SU-DHL-6 (cell line): ENCODE measurements around the gene TPK1.

Experiments
- EZH2phosphoT487 ChIP-seq: fragments of 200-600 bp; sonication (generic), shearing (Covaris generic); conservative IDR thresholded peaks from 2 replicates; pipeline ENCODE4 v1.6.1; 2018; ENCODE audit warnings: mild to moderate bottlenecking, antibody characterized with exemption, low read length, moderate library complexity, mixed read lengths
- TF ChIP-seq, protein P1 (sequence below): fragments of 200-600 bp; sonication (generic); IDR thresholded peaks from one replicate; pipeline ENCODE4 v1.5.1; 2017; ENCODE audit warnings: antibody characterized with exemption, mild to moderate bottlenecking, low read length, moderate library complexity; ENCODE audit not compliant: insufficient read depth, poor library complexity, severe bottlenecking

GRCh38 chr7:144508702-144509101 is 327.2 kb downstream of the TPK1 start:
- TF ChIP-seq, protein P1, sequence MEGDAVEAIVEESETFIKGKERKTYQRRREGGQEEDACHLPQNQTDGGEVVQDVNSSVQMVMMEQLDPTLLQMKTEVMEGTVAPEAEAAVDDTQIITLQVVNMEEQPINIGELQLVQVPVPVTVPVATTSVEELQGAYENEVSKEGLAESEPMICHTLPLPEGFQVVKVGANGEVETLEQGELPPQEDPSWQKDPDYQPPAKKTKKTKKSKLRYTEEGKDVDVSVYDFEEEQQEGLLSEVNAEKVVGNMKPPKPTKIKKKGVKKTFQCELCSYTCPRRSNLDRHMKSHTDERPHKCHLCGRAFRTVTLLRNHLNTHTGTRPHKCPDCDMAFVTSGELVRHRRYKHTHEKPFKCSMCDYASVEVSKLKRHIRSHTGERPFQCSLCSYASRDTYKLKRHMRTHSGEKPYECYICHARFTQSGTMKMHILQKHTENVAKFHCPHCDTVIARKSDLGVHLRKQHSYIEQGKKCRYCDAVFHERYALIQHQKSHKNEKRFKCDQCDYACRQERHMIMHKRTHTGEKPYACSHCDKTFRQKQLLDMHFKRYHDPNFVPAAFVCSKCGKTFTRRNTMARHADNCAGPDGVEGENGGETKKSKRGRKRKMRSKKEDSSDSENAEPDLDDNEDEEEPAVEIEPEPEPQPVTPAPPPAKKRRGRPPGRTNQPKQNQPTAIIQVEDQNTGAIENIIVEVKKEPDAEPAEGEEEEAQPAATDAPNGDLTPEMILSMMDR: no peak
- no peak for TF ChIP-seq EZH2phosphoT487
